IMR-90 (cell line): ENCODE measurements around the gene CISTR. TPM values are rescaled to one million over a fixed set of nuclear protein-coding genes. Genes with fewer than 3 reads are reported as not detected.

Source experiments
- ATAC-seq: fragments of 200-7000 bp; cut with Tn5 transposase; 2 replicates; pipeline ENCODE4 v1.9.1; 2020; ENCODE audit warnings: low read depth, mild to moderate bottlenecking, moderate library complexity
- BruUV-seq: library from RNA; stranded (reverse); fragments of 400-500 nt; replicated peaks from 2 replicates; lab custom pipeline; 2021; lab: Mats Ljungman, UMichigan
- CTCF ChIA-PET: fragments of 300-600 bp; formaldehyde crosslinking; extraction: SDS; loops from one replicate; lab custom pipeline; 2021; ENCODE audit warnings: antibody characterized with exemption; lab: Yijun Ruan, JAX
- POLR2A ChIA-PET: fragments of 300-600 bp; sonication (Branson Sonifier 250); formaldehyde crosslinking; loops from one replicate; lab custom pipeline; 2022; ENCODE audit warnings: antibody characterized with exemption; ENCODE audit not compliant: unreplicated experiment; lab: Charles Lee
- DNase-seq: peaks from one replicate; pipeline ENCODE4 v3.0.0; 2013
- H2AFZ ChIP-seq: replicated peaks from 2 replicates; pipeline ENCODE3; 2013; ENCODE audit warnings: low read length, mild to moderate bottlenecking; ENCODE audit not compliant: poor library complexity
- H2AK5ac ChIP-seq: 2 replicates; pipeline ENCODE4 v1.6.1; 2013; ENCODE audit warnings: low read depth, low read length, inconsistent platforms
- H2AK9ac ChIP-seq: replicated peaks from 2 replicates; pipeline ENCODE3; 2013; ENCODE audit warnings: mild to moderate bottlenecking, low read depth, low read length, moderate library complexity; ENCODE audit not compliant: poor library complexity
- H2BK120ac ChIP-seq: 2 replicates; pipeline ENCODE4 v1.6.1; 2013; ENCODE audit warnings: low read depth, low read length, inconsistent platforms
- H2BK15ac ChIP-seq: 3 replicates; pipeline ENCODE4 v1.6.1; 2013; ENCODE audit warnings: low read depth, low read length, inconsistent platforms
- H2BK20ac ChIP-seq: 2 replicates; pipeline ENCODE4 v1.6.1; 2013; ENCODE audit warnings: low read depth, mild to moderate bottlenecking, inconsistent platforms, low read length, moderate library complexity
- H2BK5ac ChIP-seq: 2 replicates; pipeline ENCODE4 v1.6.1; 2013; ENCODE audit warnings: mild to moderate bottlenecking, low read depth, low read length, inconsistent platforms; ENCODE audit not compliant: poor library complexity, severe bottlenecking
- H3K14ac ChIP-seq: replicated peaks from 2 replicates; pipeline ENCODE4 v1.6.1; 2013; ENCODE audit warnings: low read depth, low read length, inconsistent platforms
- H3K18ac ChIP-seq: 2 replicates; pipeline ENCODE4 v1.6.1; 2013; ENCODE audit warnings: low read depth, low read length, control low read depth
- H3K23ac ChIP-seq: 2 replicates; pipeline ENCODE4 v1.6.1; 2013; ENCODE audit warnings: low read depth, low read length, inconsistent platforms
- H3K27ac ChIP-seq: 2 replicates; pipeline ENCODE4 v1.5.1; 2013; ENCODE audit warnings: mild to moderate bottlenecking, control low read depth, low read length; ENCODE audit not compliant: insufficient read depth
- H3K27me3 ChIP-seq: 2 replicates; pipeline ENCODE4 v1.6.1; 2013; ENCODE audit warnings: low read length; ENCODE audit not compliant: control insufficient read depth, insufficient read depth
- H3K36me3 ChIP-seq: 2 replicates; pipeline ENCODE4 v1.6.1; 2013; ENCODE audit warnings: low read length, mixed read lengths; ENCODE audit not compliant: control insufficient read depth, insufficient read depth
- H3K4ac ChIP-seq: 2 replicates; pipeline ENCODE4 v1.6.1; 2013; ENCODE audit warnings: low read depth, low read length, inconsistent platforms
- H3K4me1 ChIP-seq: 2 replicates; pipeline ENCODE4 v1.6.1; 2013; ENCODE audit warnings: low read length, mixed read lengths; ENCODE audit not compliant: control insufficient read depth, insufficient read depth
- H3K4me2 ChIP-seq: 2 replicates; pipeline ENCODE4 v1.6.1; 2013; ENCODE audit warnings: low read depth, mild to moderate bottlenecking, control low read depth, low read length, moderate library complexity
- H3K4me3 ChIP-seq: 2 replicates; pipeline ENCODE4 v1.5.1; 2013; ENCODE audit warnings: low read depth, mild to moderate bottlenecking, control low read depth, low read length, moderate library complexity; ENCODE audit not compliant: insufficient read depth
- H3K56ac ChIP-seq: 2 replicates; pipeline ENCODE4 v1.6.1; 2013; ENCODE audit warnings: low read length, inconsistent platforms; ENCODE audit not compliant: insufficient read depth; ENCODE audit errors: extremely low read depth
- H3K79me1 ChIP-seq, 2 experiments: 2 replicates each; pipeline ENCODE4 v1.6.1; 2013; ENCODE audit warnings: low read length in 2 of 2, inconsistent platforms in 1 of 2, low read depth in 1 of 2
- H3K9ac ChIP-seq: 2 replicates; pipeline ENCODE4 v1.6.1; 2013; ENCODE audit warnings: low read depth, low read length, control low read depth
- H3K9me1 ChIP-seq: 2 replicates; pipeline ENCODE4 v1.6.1; 2013; ENCODE audit warnings: low read length, inconsistent platforms; ENCODE audit not compliant: insufficient read depth
- H3K9me3 ChIP-seq: 2 replicates; pipeline ENCODE4 v1.6.1; 2013; ENCODE audit warnings: low read length; ENCODE audit not compliant: control insufficient read depth, insufficient read depth
- H4K20me1 ChIP-seq: 2 replicates; pipeline ENCODE4 v1.6.1; 2013; ENCODE audit warnings: low read length, inconsistent platforms; ENCODE audit not compliant: insufficient read depth
- H4K5ac ChIP-seq: 2 replicates; pipeline ENCODE4 v1.6.1; 2013; ENCODE audit warnings: mild to moderate bottlenecking, low read depth, low read length, control low read depth
- H4K8ac ChIP-seq, 2 experiments: 2 replicates each; pipeline ENCODE4 v1.6.1; 2013; ENCODE audit warnings: low read depth in 2 of 2, low read length in 2 of 2, control low read depth in 1 of 2, inconsistent platforms in 1 of 2
- H4K91ac ChIP-seq: 2 replicates; pipeline ENCODE4 v1.6.1; 2013; ENCODE audit warnings: low read depth, low read length, inconsistent platforms; ENCODE audit not compliant: insufficient read depth
- BHLHE40 ChIP-seq: fragments of 150-350 bp; IDR thresholded peaks from 2 replicates; pipeline ENCODE4 v1.6.1; 2016; ENCODE audit warnings: mild to moderate bottlenecking, low read depth, low read length
- CHD1 ChIP-seq: IDR thresholded peaks from 2 replicates; pipeline ENCODE4 v1.6.1; 2012; ENCODE audit warnings: low read depth, low read length, improper control_type of control experiment
- FOS ChIP-seq: fragments of 150-350 bp; IDR thresholded peaks from 2 replicates; pipeline ENCODE4 v1.6.1; 2016; ENCODE audit warnings: low read depth, low read length
- MAFK ChIP-seq: IDR thresholded peaks from 2 replicates; pipeline ENCODE4 v1.6.1; 2012; ENCODE audit warnings: low read depth, low read length, improper control_type of control experiment
- MAZ ChIP-seq: IDR thresholded peaks from 2 replicates; pipeline ENCODE4 v1.6.1; 2012; ENCODE audit warnings: low read depth, mild to moderate bottlenecking, low read length, improper control_type of control experiment, moderate library complexity, borderline replicate concordance
- NFE2L2 ChIP-seq: fragments of 150-350 bp; IDR thresholded peaks from 2 replicates; pipeline ENCODE4 v1.6.1; 2016; ENCODE audit warnings: low read depth, mild to moderate bottlenecking, low read length
- RAD21 ChIP-seq: IDR thresholded peaks from 2 replicates; pipeline ENCODE4 v1.6.1; 2012; ENCODE audit warnings: low read length, improper control_type of control experiment
- SMC3 ChIP-seq: fragments of 150-350 bp; IDR thresholded peaks from 2 replicates; pipeline ENCODE4 v1.6.1; 2016; ENCODE audit warnings: low read depth, mild to moderate bottlenecking, antibody characterized with exemption, low read length, moderate library complexity
- WGBS, 2 experiments: methylation state at CpG; one replicate each; pipeline versions ENCODE4 v1.1.5 to v1.1.7; 2013; ENCODE audit warnings: missing lambda C conversion rate in 2 of 2; ENCODE audit not compliant: insufficient read length in 1 of 2; ENCODE audit errors: extremely low coverage in 2 of 2; 5-methylcytosine and 5-hydroxymethylcytosine counted together
- dilution Hi-C: fragments of 300-500 bp; cut with HindIII; formaldehyde crosslinking; loops from one replicate; pipeline ENCODE4 v1.14.3; 2018; ENCODE audit warnings: low sequenced_read_pairs; ENCODE audit not compliant: unreplicated experiment
- in situ Hi-C: fragments of 300-500 bp; cut with MboI; formaldehyde crosslinking; loops from 3 replicates; pipeline ENCODE4 v1.14.3; 2019; ENCODE audit warnings: low sequenced_read_pairs, inconsistent platforms, mixed read lengths
- intact Hi-C: fragments of 100-400 bp; cut with micrococcal nuclease; formaldehyde crosslinking; loops from 2 replicates; pipeline ENCODE4 v1.10.0; 2022
- polyA plus RNA-seq, 3 experiments: library from polyadenylated mRNA; depleted of rRNA; stranded (reverse); fragments of >200 nt; gene quantifications; 2 replicates each; pipeline ENCODE4 v1.2.3, GENCODE V29; 2012; ENCODE audit warnings: low replicate concordance in 1 of 3
- total RNA-seq: library from RNA; depleted of rRNA; stranded (reverse); fragments of >200 nt; gene quantifications from 2 replicates; pipeline ENCODE4 v1.2.3, GENCODE V29; 2012
- TF ChIP-seq, protein P1 (sequence below): conservative IDR thresholded peaks from 2 replicates; pipeline ENCODE4 v1.5.1; 2012; ENCODE audit warnings: mild to moderate bottlenecking, low read depth, low read length, improper control_type of control experiment
- TF ChIP-seq, protein P2 (sequence below): fragments of 150-350 bp; IDR thresholded peaks from 2 replicates; pipeline ENCODE4 v1.6.1; 2017; ENCODE audit warnings: mild to moderate bottlenecking, antibody characterized with exemption, low read length, low read depth
- TF ChIP-seq, protein P3 (sequence below): fragments of 150-350 bp; IDR thresholded peaks from 2 replicates; pipeline ENCODE4 v1.6.1; 2016; ENCODE audit warnings: low read depth, mild to moderate bottlenecking, low read length, moderate library complexity, borderline replicate concordance

The CISTR gene
- total and polyA plus RNA-seq, 2 of the 4 experiments (the other 2 are of a cell fraction), result not detected

DNA sequence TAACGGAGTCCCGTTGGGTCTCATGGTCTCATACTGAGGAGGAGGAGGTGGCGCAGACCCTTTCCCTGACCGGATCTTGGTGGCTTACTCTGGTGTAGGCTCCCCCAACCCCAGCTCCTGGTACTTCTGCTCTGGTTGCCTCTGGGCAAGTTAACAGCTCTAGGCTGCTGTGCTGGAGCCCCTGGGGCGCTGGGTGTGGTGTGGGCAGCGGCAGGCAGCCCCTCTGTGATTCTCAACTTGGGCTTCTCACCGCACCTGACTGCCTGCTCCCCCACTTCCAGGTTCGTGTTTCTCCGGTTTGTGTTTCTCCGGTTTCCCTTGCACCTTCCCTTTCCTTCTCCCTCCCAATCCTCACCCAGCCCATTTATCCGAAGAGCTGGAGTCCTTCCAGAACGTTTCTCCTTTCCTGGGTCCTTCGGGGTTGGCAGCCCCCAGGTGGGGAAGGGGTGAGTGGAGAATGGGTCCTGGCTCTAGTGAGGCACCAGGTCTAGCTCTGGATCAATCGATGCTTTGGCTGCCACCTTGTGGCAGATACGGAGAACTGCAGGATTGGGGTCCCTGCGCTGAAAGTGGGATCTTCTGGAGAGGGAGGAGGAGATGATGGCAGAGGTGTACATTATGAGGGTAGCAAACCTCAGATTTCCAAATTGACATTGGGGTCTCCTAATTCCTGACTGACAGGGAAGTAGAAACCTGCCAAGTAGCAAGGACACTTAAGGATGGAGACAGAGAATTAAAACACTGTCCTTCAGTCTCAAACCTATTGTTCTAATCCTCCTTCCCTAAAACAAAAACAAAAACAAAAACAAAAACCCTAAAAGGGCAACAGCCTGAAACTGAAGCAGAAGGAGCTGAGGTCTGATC, 8.3 kb downstream of the CISTR start:
- H3K27me3 ChIP-seq, result peaks cover 66% of the 10 kb centered on the region
- no peak overlapping the region for H2BK5ac ChIP-seq
- no peak overlapping the region for H2BK15ac ChIP-seq
- H3K79me1 ChIP-seq, result no peaks in the 10 kb centered on the region
- DNase-seq (peak; percentile 48), ATAC-seq (peak; percentile 74)
- no peak overlapping the region for H3K27ac ChIP-seq
- no peaks in the 10 kb centered on the region; the same call in 1 of the 2 replicates for H3K9me1 ChIP-seq
- H3K36me3 ChIP-seq, result no peaks in the 10 kb centered on the region
- WGBS, 2 experiments, result no CpG with 5 or more reads among the region's 16 CpGs
- H3K9ac ChIP-seq, result no peak overlapping the region
- H2AFZ ChIP-seq, result peak overlapping the region; percentile 83
- intact Hi-C loops (loop anchor here (1.0 kb wide), 1 partner anchor 42 kb away; no protein-coding TSS in a partner anchor), dilution Hi-C loops (no loop called here), in situ Hi-C loops (loop anchor here (5.0 to 10.0 kb wide), 2 partner anchors 41 to 199 kb away; no protein-coding TSS in a partner anchor)
- no peak overlapping the region for H3K4me2 ChIP-seq
- H4K20me1 ChIP-seq, result no peaks in the 10 kb centered on the region
- no peaks in the 10 kb centered on the region for H3K4me1 ChIP-seq
- no peak overlapping the region for H3K18ac ChIP-seq
- no peak overlapping the region for H3K23ac ChIP-seq
- H4K8ac ChIP-seq, result no peak overlapping the region
- H4K91ac ChIP-seq, result no peak overlapping the region
- H3K14ac ChIP-seq, result no peak overlapping the region
- H3K4me3 ChIP-seq, result no peak overlapping the region
- CTCF ChIA-PET, result interaction anchor here (0.6 to 5.3 kb wide), 13 partner anchors 9 to 242 kb away, joined by 3 to 48 read pairs (median 5); partner anchors contain the start of genes CALCOCO1, CISTR and HOXC10
- 0 out of 2 replicates have a peak, but pooled peaks cover 2% of the 10 kb centered on the region for H3K9me3 ChIP-seq
- H2AK9ac ChIP-seq, result peak overlapping the region; percentile 17
- no peak overlapping the region for H3K4ac ChIP-seq
- no TSS peak for BruUV-seq
- H2BK120ac ChIP-seq, result no peak overlapping the region
- H2BK20ac ChIP-seq, result no peak overlapping the region
- no peak overlapping the region for H3K56ac ChIP-seq
- POLR2A ChIA-PET, result no interaction called here
- TF ChIP-seq, protein P1, sequence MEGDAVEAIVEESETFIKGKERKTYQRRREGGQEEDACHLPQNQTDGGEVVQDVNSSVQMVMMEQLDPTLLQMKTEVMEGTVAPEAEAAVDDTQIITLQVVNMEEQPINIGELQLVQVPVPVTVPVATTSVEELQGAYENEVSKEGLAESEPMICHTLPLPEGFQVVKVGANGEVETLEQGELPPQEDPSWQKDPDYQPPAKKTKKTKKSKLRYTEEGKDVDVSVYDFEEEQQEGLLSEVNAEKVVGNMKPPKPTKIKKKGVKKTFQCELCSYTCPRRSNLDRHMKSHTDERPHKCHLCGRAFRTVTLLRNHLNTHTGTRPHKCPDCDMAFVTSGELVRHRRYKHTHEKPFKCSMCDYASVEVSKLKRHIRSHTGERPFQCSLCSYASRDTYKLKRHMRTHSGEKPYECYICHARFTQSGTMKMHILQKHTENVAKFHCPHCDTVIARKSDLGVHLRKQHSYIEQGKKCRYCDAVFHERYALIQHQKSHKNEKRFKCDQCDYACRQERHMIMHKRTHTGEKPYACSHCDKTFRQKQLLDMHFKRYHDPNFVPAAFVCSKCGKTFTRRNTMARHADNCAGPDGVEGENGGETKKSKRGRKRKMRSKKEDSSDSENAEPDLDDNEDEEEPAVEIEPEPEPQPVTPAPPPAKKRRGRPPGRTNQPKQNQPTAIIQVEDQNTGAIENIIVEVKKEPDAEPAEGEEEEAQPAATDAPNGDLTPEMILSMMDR, result peak; percentile 88
- no peak for TF ChIP-seq FOS
- TF ChIP-seq SMC3, result peak; percentile 78
- TF ChIP-seq CHD1, result no peak
- no peak for TF ChIP-seq BHLHE40
- TF ChIP-seq MAZ, result peak; percentile 25; the same call in 1 of the 2 replicates
- TF ChIP-seq NFE2L2, result no peak
- TF ChIP-seq, protein P2, sequence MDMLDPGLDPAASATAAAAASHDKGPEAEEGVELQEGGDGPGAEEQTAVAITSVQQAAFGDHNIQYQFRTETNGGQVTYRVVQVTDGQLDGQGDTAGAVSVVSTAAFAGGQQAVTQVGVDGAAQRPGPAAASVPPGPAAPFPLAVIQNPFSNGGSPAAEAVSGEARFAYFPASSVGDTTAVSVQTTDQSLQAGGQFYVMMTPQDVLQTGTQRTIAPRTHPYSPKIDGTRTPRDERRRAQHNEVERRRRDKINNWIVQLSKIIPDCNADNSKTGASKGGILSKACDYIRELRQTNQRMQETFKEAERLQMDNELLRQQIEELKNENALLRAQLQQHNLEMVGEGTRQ, result no peak
- TF ChIP-seq MAFK, result no peak
- TF ChIP-seq, protein P3, sequence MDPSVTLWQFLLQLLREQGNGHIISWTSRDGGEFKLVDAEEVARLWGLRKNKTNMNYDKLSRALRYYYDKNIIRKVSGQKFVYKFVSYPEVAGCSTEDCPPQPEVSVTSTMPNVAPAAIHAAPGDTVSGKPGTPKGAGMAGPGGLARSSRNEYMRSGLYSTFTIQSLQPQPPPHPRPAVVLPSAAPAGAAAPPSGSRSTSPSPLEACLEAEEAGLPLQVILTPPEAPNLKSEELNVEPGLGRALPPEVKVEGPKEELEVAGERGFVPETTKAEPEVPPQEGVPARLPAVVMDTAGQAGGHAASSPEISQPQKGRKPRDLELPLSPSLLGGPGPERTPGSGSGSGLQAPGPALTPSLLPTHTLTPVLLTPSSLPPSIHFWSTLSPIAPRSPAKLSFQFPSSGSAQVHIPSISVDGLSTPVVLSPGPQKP, result no peak
- TF ChIP-seq RAD21, result peak; percentile 74
- H2AK5ac ChIP-seq, result no peak overlapping the region
- no peak overlapping the region for H4K5ac ChIP-seq
